ENCODE measurements around the gene CASK.

DNA sequence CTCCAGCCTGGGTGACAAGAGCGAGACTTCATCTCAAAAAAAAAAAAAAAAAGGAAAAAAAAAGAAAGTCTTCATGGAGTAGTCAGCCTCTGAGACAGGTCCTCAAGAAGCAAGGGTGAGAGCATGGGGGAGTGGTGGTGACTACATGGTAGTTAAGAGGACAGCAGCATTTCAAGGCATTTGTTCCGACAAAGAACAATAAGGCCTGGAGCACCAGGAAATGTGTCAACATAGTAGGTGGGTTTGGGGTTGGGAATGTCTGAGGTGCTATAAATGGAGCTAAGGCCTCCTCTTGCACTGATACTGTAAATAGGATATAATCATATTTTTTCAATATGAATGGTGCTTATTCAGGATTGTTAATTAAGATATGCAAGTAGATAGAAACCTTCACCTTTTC lies 165.0 kb downstream of the CASK start:
- TF ChIP-seq CTCF (IDR thresholded peaks at IDR 0.05) (no peak), POLR2A (IDR thresholded peaks at IDR 0.05) (no peak), EP300 (IDR thresholded peaks at IDR 0.05) (no peak)

Measured in tibial nerve (tissue), 4 donors.